H1 (cell line): ENCODE data around the gene PHACTR1. TPM values are rescaled to one million over a fixed set of nuclear protein-coding genes. Genes with fewer than 3 reads are reported as not detected.

ENCODE experiments used
- CTCF ChIA-PET: fragments of 300-600 bp; sonication (Branson Sonifier 250); formaldehyde crosslinking; loops from one replicate; lab custom pipeline; 2021; ENCODE audit not compliant: partially characterized antibody; lab: Charles Lee
- POLR2A ChIA-PET: fragments of 300-600 bp; sonication (Branson Sonifier 250); formaldehyde crosslinking; loops from one replicate; lab custom pipeline; 2021; ENCODE audit warnings: inconsistent platforms; ENCODE audit not compliant: partially characterized antibody; lab: Charles Lee
- DNase-seq, 2 experiments: peaks; one replicate each; pipeline versions ENCODE4 v3.0.0 to v3.0.0-alpha.2; 2010 to 2022; ENCODE audit warnings: low spot score in 2 of 2, low read depth in 1 of 2, mixed read lengths in 1 of 2
- FAIRE-seq: peaks from 2 replicates; lab custom pipeline; 2011; peaks lifted over from hg19 to GRCh38; lab: Jason Lieb, UNC
- H2AFZ ChIP-seq: 2 replicates; pipeline ENCODE4 v1.8.1; 2012; ENCODE audit warnings: low read length, inconsistent platforms
- H2AK5ac ChIP-seq: 2 replicates; pipeline ENCODE4 v1.6.1; 2013; ENCODE audit warnings: low read depth, low read length
- H2BK120ac ChIP-seq: replicated peaks from 2 replicates; pipeline ENCODE3; 2013; ENCODE audit warnings: low read depth, low read length, inconsistent platforms
- H2BK12ac ChIP-seq: 2 replicates; pipeline ENCODE4 v1.6.1; 2013; ENCODE audit warnings: low read depth, low read length
- H2BK15ac ChIP-seq: 2 replicates; pipeline ENCODE4 v1.6.1; 2013; ENCODE audit warnings: low read length
- H2BK20ac ChIP-seq: 2 replicates; pipeline ENCODE4 v1.6.1; 2013; ENCODE audit warnings: low read length
- H2BK5ac ChIP-seq: 2 replicates; pipeline ENCODE4 v1.6.1; 2013; ENCODE audit warnings: low read depth, low read length
- H3K14ac ChIP-seq: 2 replicates; pipeline ENCODE4 v1.6.1; 2013; ENCODE audit warnings: inconsistent platforms; ENCODE audit not compliant: insufficient read length
- H3K18ac ChIP-seq: 2 replicates; pipeline ENCODE4 v1.6.1; 2013; ENCODE audit warnings: low read length; ENCODE audit errors: extremely low read depth
- H3K23ac ChIP-seq: 2 replicates; pipeline ENCODE4 v1.6.1; 2013; ENCODE audit warnings: inconsistent platforms; ENCODE audit not compliant: insufficient read length
- H3K23me2 ChIP-seq: 2 replicates; pipeline ENCODE4 v1.6.1; 2013; ENCODE audit warnings: low read depth, low read length
- H3K27ac ChIP-seq: 2 replicates; pipeline ENCODE4 v1.6.1; 2011; ENCODE audit warnings: low read depth, low read length, inconsistent platforms
- H3K27me3 ChIP-seq, 4 experiments: replicated peaks in 1 of 4; 1 replicate in 1 of 4; 2 replicates in 3 of 4; pipeline versions ENCODE4 v1.6.1 to v1.8.1; 2011 to 2013; ENCODE audit warnings: low read length in 3 of 4, mild to moderate bottlenecking in 3 of 4, inconsistent platforms in 2 of 4, mixed read lengths in 2 of 4, moderate library complexity in 1 of 4; ENCODE audit not compliant: control insufficient read depth in 3 of 4, insufficient read depth in 3 of 4; ENCODE audit errors: extremely low read depth in 1 of 4
- H3K36me3 ChIP-seq, 4 experiments: 2 replicates each; pipeline versions ENCODE4 v1.6.1 to v1.8.1; 2011 to 2013; ENCODE audit warnings: mild to moderate bottlenecking in 4 of 4, low read length in 3 of 4, moderate library complexity in 2 of 4, control low read depth in 1 of 4, inconsistent platforms in 1 of 4; ENCODE audit not compliant: insufficient read depth in 4 of 4, control insufficient read depth in 2 of 4
- H3K4ac ChIP-seq: replicated peaks from 2 replicates; pipeline ENCODE3; 2013; ENCODE audit warnings: low read length, low read depth, mixed read lengths, inconsistent platforms; ENCODE audit not compliant: insufficient read length
- H3K4me1 ChIP-seq, 4 experiments: replicated peaks in 1 of 4; 1 replicate in 1 of 4; 2 replicates in 3 of 4; pipeline versions ENCODE4 v1.6.1 to v1.8.1; 2011 to 2013; ENCODE audit warnings: low read length in 3 of 4, inconsistent platforms in 2 of 4, mixed read lengths in 1 of 4; ENCODE audit not compliant: insufficient read depth in 4 of 4, control insufficient read depth in 3 of 4
- H3K4me2 ChIP-seq, 2 experiments: 2 replicates each; pipeline versions ENCODE4 v1.6.1 to v1.8.1; 2011 to 2013; ENCODE audit warnings: low read depth in 2 of 2, low read length in 2 of 2, control low read depth in 1 of 2, inconsistent platforms in 1 of 2, mild to moderate bottlenecking in 1 of 2; ENCODE audit not compliant: insufficient read depth in 1 of 2
- H3K4me3 ChIP-seq, 4 experiments: fragments of 200-600, 300-600 bp in 1 of 4; sonication (generic), shearing (Covaris generic), sonication (Bioruptor Twin) in 1 of 4; 2 replicates each; pipeline versions ENCODE4 v1.5.1 to v1.8.1; 2011 to 2016; ENCODE audit warnings: low read length in 4 of 4, low read depth in 3 of 4, control low read depth in 2 of 4, inconsistent platforms in 2 of 4, mild to moderate bottlenecking in 2 of 4, mixed read lengths in 1 of 4, moderate library complexity in 1 of 4; ENCODE audit not compliant: insufficient read depth in 2 of 4; ENCODE audit errors: extremely low read depth in 1 of 4
- H3K56ac ChIP-seq: replicated peaks from 2 replicates; pipeline ENCODE3; 2013; ENCODE audit warnings: low read depth, mild to moderate bottlenecking, mixed read lengths, low read length, inconsistent platforms; ENCODE audit not compliant: insufficient read length
- H3K79me1 ChIP-seq: 2 replicates; pipeline ENCODE4 v1.6.1; 2013; ENCODE audit warnings: low read depth, low read length, control low read depth
- H3K79me2 ChIP-seq, 2 experiments: 2 replicates each; pipeline versions ENCODE4 v1.6.1 to v1.8.1; 2012 to 2013; ENCODE audit warnings: low read length in 2 of 2, mild to moderate bottlenecking in 2 of 2, inconsistent platforms in 1 of 2; ENCODE audit not compliant: insufficient read depth in 2 of 2, control insufficient read depth in 1 of 2
- H3K9ac ChIP-seq, 4 experiments: replicated peaks in 1 of 4; 1 replicate in 1 of 4; 2 replicates in 3 of 4; pipeline versions ENCODE4 v1.6.1 to v1.8.1; 2011 to 2013; ENCODE audit warnings: low read depth in 3 of 4, low read length in 3 of 4, control low read depth in 2 of 4, mild to moderate bottlenecking in 2 of 4, moderate library complexity in 2 of 4, inconsistent platforms in 1 of 4; ENCODE audit errors: extremely low read depth in 1 of 4
- H3K9me3 ChIP-seq, 2 experiments: 2 replicates each; pipeline versions ENCODE4 v1.6.1 to v1.8.1; 2012 to 2013; ENCODE audit warnings: mild to moderate bottlenecking in 2 of 2, moderate library complexity in 2 of 2, control low read depth in 1 of 2, inconsistent platforms in 1 of 2, low read depth in 1 of 2, low read length in 1 of 2, mixed read lengths in 1 of 2; ENCODE audit not compliant: insufficient read depth in 2 of 2
- H4K20me1 ChIP-seq, 2 experiments: replicated peaks in 1 of 2; 2 replicates each; pipeline versions ENCODE3 to v1.8.1; 2011 to 2013; ENCODE audit warnings: inconsistent platforms in 2 of 2, low read length in 2 of 2, mild to moderate bottlenecking in 1 of 2; ENCODE audit not compliant: insufficient read depth in 2 of 2, control insufficient read depth in 1 of 2
- H4K5ac ChIP-seq: 2 replicates; pipeline ENCODE4 v1.6.1; 2013; ENCODE audit warnings: low read length, low read depth, mixed read lengths, inconsistent platforms; ENCODE audit not compliant: insufficient read length
- H4K8ac ChIP-seq: 2 replicates; pipeline ENCODE4 v1.8.0; 2013; ENCODE audit warnings: mild to moderate bottlenecking, moderate library complexity, low read length, inconsistent platforms; ENCODE audit not compliant: insufficient read depth; ENCODE audit errors: extremely low read depth
- H4K91ac ChIP-seq: replicated peaks from 2 replicates; pipeline ENCODE3; 2013; ENCODE audit warnings: low read length, mixed read lengths, inconsistent platforms; ENCODE audit not compliant: insufficient read length
- JUND ChIP-seq: IDR thresholded peaks from 2 replicates; pipeline ENCODE4 v1.6.1; 2011; ENCODE audit warnings: mild to moderate bottlenecking, improper control_type of control experiment, low read length
- KDM4A ChIP-seq: IDR thresholded peaks from one replicate; pipeline ENCODE4 v1.7.1; 2012; ENCODE audit warnings: low read depth, mild to moderate bottlenecking, moderate library complexity, low read length, inconsistent platforms; ENCODE audit not compliant: severe bottlenecking
- KDM5A ChIP-seq: fragments of 200-600 bp; IDR thresholded peaks from 2 replicates; pipeline ENCODE4 v1.7.1; 2012; ENCODE audit warnings: mild to moderate bottlenecking, low read length, inconsistent platforms, mixed read lengths
- POU5F1 ChIP-seq: IDR thresholded peaks from 2 replicates; pipeline ENCODE4 v1.6.1; 2011; ENCODE audit warnings: low read depth, mild to moderate bottlenecking, low read length, moderate library complexity
- RAD21 ChIP-seq, 2 experiments: IDR thresholded peaks in 1 of 2; conservative IDR thresholded peaks in 1 of 2; 2 replicates each; pipeline ENCODE4 v1.6.1; 2011; ENCODE audit warnings: low read depth in 2 of 2, low read length in 2 of 2, improper control_type of control experiment in 1 of 2, inconsistent platforms in 1 of 2, mild to moderate bottlenecking in 1 of 2, moderate library complexity in 1 of 2
- SIX5 ChIP-seq: IDR thresholded peaks from 2 replicates; pipeline ENCODE4 v1.6.1; 2011; ENCODE audit warnings: mild to moderate bottlenecking, low read depth, low read length
- SP1 ChIP-seq: IDR thresholded peaks from 2 replicates; pipeline ENCODE4 v1.6.1; 2011; ENCODE audit warnings: low read depth, low read length
- SRF ChIP-seq: IDR thresholded peaks from 2 replicates; pipeline ENCODE4 v1.6.1; 2011; ENCODE audit warnings: mild to moderate bottlenecking, low read depth, low read length, moderate library complexity
- TAF7 ChIP-seq: optimal IDR thresholded peaks from 2 replicates; pipeline ENCODE3; 2011; ENCODE audit warnings: low read depth, mild to moderate bottlenecking, inconsistent platforms, low read length, moderate library complexity, borderline replicate concordance
- TEAD4 ChIP-seq: IDR thresholded peaks from 2 replicates; pipeline ENCODE4 v1.6.1; 2012; ENCODE audit warnings: low read depth, low read length, inconsistent platforms, mixed read lengths
- YY1 ChIP-seq: IDR thresholded peaks from 2 replicates; pipeline ENCODE4 v1.6.1; 2011; ENCODE audit warnings: low read depth, mild to moderate bottlenecking, low read length
- WGBS, 2 experiments: shearing (Covaris generic) in 1 of 2; methylation state at CpG; one replicate each; pipeline versions ENCODE4 v1.1.6 to v1.1.7; 2013 to 2015; ENCODE audit warnings: low lambda C conversion rate in 2 of 2, mixed read lengths in 2 of 2, inconsistent platforms in 1 of 2, low coverage in 1 of 2, missing lambda C conversion rate in 1 of 2; ENCODE audit not compliant: insufficient replicate concordance in 2 of 2, insufficient coverage in 1 of 2, insufficient read length in 1 of 2; ENCODE audit errors: extremely low coverage in 1 of 2, missing lambda C conversion rate in 1 of 2; 5-methylcytosine and 5-hydroxymethylcytosine counted together
- polyA plus RNA-seq, 7 experiments: library from polyadenylated mRNA; depleted of rRNA in 3 of 7; stranded (reverse) in 5 of 7; unstranded in 2 of 7; fragments of >200 nt in 5 of 7; fragments of 200-250 nt in 2 of 7; gene quantifications; 1 replicate in 5 of 7; 2 replicates in 1 of 7; 4 replicates in 1 of 7; pipeline versions ENCODE4 v1.2.1 to v1.2.3, GENCODE V29; 2011 to 2013; ENCODE audit warnings: missing spikeins in 2 of 7, mixed read lengths in 2 of 7
- total RNA-seq: library from RNA; stranded (reverse); fragmentation: NEBNext Ultra II Directional; extraction: Animal tissue kit (Norgen Biotek cat#: 25700); gene quantifications from 2 replicates; pipeline ENCODE4 v1.2.1, GENCODE V29; 2021

Gene PHACTR1
- total and polyA plus RNA-seq, 2 of the 8 experiments (the other 6 are each of a cell fraction or from before 2014, with no cell fraction given) = 3.9 to 17.1 TPM

GRCh38 chr6:12991435-12991834, 274.9 kb downstream of the PHACTR1 start:
- H3K9ac ChIP-seq = no peak overlapping the region
- no peak overlapping the region for H3K14ac ChIP-seq
- no peak overlapping the region for H3K4ac ChIP-seq
- ChIA-PET CTCF (interaction anchor here (1.0 kb wide), 1 partner anchor 14 kb away, joined by 4 read pairs; no protein-coding TSS in a partner anchor), POLR2A (no interaction called here)
- H3K36me3 ChIP-seq = no peaks in the 10 kb centered on the region
- WGBS, 2 experiments = 87% methylated on average over 3 of the region's 3 CpGs; no CpG with 5 or more reads in 1 of the 2 experiments
- H2BK120ac ChIP-seq = no peak overlapping the region
- no peak overlapping the region for H2BK12ac ChIP-seq
- TF ChIP-seq TEAD4 (no peak), KDM5A (no peak), RAD21 (IDR thresholded peaks at IDR 0.05 in 1 of 2, conservative IDR thresholded peaks at IDR 0.05 in 1 of 2; ENCODE audit: low read depth in 2 of 2, low read length in 2 of 2) (no peak), SIX5 (no peak), TAF7 (no peak), JUND (no peak), YY1 (no peak), POU5F1 (no peak), KDM4A (no peak), SP1 (no peak), SRF (no peak)
- H3K56ac ChIP-seq = no peak overlapping the region
- H3K23me2 ChIP-seq = no peaks in the 10 kb centered on the region
- DNase-seq (no peak), FAIRE-seq (no peak)
- no peak overlapping the region for H2AFZ ChIP-seq
- no peaks in the 10 kb centered on the region for H3K79me1 ChIP-seq
- no peak overlapping the region for H3K23ac ChIP-seq
- H4K91ac ChIP-seq = no peak overlapping the region
- no peak overlapping the region for H2BK15ac ChIP-seq
- H3K9me3 ChIP-seq = peaks cover 0 to 6% of the 10 kb centered on the region in 2 experiments; a peak in 2 of 4 replicates
- no peak overlapping the region for H4K5ac ChIP-seq
- no peak overlapping the region for H3K27ac ChIP-seq
- H3K79me2 ChIP-seq = no peaks in the 10 kb centered on the region
- H2BK20ac ChIP-seq = no peak overlapping the region
- H3K4me2 ChIP-seq = no peak overlapping the region
- H3K27me3 ChIP-seq = no peaks in the 10 kb centered on the region
- H3K4me1 ChIP-seq = peaks cover 2 to 5% (median 2%) of the 10 kb centered on the region in 4 experiments; a peak in 4 of 7 replicates
- no peak overlapping the region for H3K4me3 ChIP-seq
- H2BK5ac ChIP-seq = no peak overlapping the region
- H2AK5ac ChIP-seq = no peak overlapping the region
- no peak overlapping the region for H3K18ac ChIP-seq
- no peaks in the 10 kb centered on the region for H4K20me1 ChIP-seq
- H4K8ac ChIP-seq = no peak overlapping the region
